ENCODE results near the gene TRIO.

Gene TRIO

DNA sequence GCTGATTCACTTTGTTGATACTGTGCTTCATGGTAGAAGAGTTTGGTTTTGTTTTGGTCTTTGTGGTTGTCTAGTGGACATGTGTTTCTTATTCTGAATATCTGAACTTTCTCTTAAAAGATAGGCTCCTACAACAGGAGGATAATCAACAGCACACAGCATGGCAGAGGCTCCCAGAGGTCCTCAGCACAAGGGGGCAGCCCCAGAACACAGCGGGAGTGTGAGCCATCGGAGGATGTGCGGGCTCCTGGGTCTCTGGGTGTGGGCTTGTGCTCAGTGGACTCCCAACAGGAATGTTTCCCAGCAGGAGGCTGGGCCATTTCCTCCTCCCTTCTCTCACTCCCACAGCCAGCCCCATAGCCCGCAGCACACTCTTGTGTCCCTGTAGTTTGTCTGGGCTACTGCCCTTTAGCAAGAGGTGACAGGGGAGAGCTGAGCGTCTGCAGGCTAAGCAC is 274.2 kb downstream of the TRIO start:
- TF ChIP-seq, protein P1, sequence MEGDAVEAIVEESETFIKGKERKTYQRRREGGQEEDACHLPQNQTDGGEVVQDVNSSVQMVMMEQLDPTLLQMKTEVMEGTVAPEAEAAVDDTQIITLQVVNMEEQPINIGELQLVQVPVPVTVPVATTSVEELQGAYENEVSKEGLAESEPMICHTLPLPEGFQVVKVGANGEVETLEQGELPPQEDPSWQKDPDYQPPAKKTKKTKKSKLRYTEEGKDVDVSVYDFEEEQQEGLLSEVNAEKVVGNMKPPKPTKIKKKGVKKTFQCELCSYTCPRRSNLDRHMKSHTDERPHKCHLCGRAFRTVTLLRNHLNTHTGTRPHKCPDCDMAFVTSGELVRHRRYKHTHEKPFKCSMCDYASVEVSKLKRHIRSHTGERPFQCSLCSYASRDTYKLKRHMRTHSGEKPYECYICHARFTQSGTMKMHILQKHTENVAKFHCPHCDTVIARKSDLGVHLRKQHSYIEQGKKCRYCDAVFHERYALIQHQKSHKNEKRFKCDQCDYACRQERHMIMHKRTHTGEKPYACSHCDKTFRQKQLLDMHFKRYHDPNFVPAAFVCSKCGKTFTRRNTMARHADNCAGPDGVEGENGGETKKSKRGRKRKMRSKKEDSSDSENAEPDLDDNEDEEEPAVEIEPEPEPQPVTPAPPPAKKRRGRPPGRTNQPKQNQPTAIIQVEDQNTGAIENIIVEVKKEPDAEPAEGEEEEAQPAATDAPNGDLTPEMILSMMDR (IDR thresholded peaks at IDR 0.05; ENCODE audit: control extremely low read depth, extremely low read depth, low read depth, missing control alignments) = no peak
- DNase-seq (ENCODE audit: extremely low spot score) = no peak
- ChIA-PET POLR2A (no interaction called here), CTCF (interaction anchor here (1.2 to 2.1 kb wide), 4 partner anchors 12 to 616 kb away, joined by 3 to 8 read pairs (median 4); no protein-coding TSS in a partner anchor)

DNA sequence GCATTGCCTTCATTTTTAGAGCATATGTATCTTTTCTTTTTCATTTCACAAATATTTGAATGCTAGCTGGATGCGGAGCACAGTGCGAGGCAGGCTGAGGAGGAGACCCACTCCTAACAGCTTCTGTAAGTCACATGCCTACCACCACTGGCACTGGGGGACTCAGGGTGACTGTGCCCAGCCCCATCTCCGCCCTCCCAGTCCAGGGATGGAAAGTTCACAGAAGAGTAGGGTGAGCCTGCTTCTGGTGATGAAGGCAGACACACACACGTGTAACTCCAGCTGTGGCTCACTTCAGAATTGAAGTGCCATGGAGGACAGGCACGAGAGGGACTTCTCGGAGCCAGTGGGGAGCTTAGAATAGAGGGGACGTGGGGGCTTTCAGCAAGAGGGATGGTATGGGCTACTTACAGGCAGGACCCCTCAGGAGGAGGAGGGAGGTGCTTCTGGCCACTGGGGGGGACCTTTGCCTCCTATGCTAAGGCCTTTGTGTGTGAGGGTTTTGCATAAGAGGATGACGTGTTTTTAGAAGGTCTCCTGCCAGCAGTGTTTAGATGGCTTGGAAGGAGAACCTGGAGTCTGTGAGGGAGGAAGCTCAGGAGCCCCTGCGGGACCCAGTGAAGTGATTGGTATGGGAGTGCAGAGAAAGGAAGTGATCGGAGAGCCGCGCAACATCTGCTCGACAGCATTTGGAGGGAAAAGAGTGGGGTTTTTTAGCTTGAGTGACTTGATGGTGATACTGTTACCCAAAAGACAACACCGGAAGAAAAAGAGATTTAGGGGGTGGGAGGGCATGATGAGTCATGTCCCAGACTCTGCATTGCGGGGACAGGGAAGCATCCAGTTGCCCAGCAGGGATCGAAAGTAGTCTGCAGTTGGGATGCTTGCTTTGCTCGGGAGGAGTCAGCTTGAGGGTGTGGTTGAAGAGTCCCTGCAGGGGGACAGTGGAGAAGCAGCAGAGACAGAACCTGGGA is 274.9 kb downstream of the TRIO start:
- ChIA-PET CTCF (interaction anchor here (0.8 to 2.1 kb wide), 5 partner anchors 11 to 616 kb away, joined by 3 to 8 read pairs (median 4); no protein-coding TSS in a partner anchor), POLR2A (no interaction called here)
- DNase-seq (ENCODE audit: extremely low spot score) = no peak
- TF ChIP-seq, protein P1 (IDR thresholded peaks at IDR 0.05; ENCODE audit: control extremely low read depth, extremely low read depth, low read depth, missing control alignments) = no peak

DNA sequence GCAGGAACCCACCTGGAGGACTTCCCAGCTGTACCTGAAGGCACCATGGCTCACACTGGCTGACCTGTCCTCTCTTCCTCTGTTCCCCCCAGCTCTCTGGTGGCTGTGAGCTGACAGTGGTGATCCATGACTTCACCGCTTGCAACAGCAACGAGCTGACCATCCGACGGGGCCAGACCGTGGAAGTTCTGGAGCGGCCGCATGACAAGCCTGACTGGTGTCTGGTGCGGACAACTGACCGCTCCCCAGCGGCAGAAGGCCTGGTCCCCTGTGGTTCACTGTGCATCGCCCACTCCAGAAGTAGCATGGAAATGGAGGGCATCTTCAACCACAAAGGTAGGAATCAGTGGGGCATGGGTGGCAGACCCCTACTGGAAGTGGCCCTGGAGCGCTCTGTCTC is 276.5 kb downstream of the TRIO start:
- ChIA-PET POLR2A (no interaction called here), CTCF (interaction anchor here (1.2 to 1.7 kb wide), 2 partner anchors 16 to 20 kb away, joined by 3 to 5 read pairs; no protein-coding TSS in a partner anchor)
- TF ChIP-seq, protein P1 (IDR thresholded peaks at IDR 0.05; ENCODE audit: control extremely low read depth, extremely low read depth, low read depth, missing control alignments) = no peak
- no peak for DNase-seq (ENCODE audit: extremely low spot score)

DNA sequence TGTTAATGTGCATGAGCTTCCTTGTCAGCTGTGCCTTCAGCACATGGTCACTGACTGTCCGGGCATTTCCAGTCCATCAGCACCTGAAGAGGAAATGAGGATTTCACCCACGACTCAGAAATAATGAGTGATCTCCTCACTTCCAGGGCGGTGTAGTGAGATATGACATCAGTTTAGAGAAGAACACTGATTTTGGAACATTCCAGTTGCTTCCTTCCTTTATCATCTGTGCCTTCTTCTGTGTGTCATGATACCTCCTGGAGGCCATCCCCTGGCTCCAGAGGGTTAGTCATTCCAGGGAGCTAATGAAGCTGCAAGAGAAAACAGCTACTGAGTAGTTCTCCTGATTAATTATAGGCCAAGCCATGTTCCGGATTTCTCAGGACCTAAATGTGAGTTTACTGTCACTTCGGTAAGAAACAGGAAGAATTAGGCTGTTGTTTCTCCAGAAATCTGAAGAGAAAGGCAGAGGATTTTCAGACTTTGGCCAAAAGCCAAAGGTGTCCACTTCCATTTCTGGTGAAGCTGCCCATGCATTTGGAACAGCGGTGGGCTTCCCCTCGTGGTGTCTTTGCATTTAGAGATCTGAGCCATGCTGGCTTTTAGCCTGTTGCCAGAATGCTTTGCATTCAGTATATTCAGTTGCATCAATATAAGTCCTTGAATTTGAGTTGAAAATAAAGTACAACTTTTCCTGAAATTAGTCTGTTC is 277.1 kb downstream of the TRIO start:
- TF ChIP-seq, protein P1 (IDR thresholded peaks at IDR 0.05; ENCODE audit: control extremely low read depth, extremely low read depth, low read depth, missing control alignments) = no peak
- DNase-seq (ENCODE audit: extremely low spot score) = no peak
- CTCF ChIA-PET = interaction anchor here (1.2 to 1.7 kb wide), 2 partner anchors 16 to 20 kb away, joined by 3 to 5 read pairs; no protein-coding TSS in a partner anchor
- POLR2A ChIA-PET = no interaction called here

DNA sequence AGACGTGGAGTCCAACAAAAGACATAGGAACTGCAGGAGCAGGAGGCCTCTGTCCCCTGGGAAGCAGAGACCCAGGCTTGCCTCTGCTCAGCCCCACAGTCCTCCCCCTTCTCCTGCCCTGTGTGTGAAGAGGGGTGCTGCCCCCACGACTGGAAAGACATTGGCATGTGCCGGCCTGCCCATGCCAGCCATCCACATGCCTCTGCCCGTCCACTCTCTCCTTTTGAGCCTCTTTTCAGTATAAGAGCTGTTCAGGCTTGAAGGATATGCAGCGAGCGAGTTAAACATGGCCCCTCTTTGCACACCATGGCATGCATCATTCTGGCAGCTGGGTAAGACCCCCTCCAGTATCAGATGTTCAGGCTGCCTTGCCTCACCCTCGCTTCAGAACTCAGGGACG is 278.7 kb downstream of the TRIO start:
- POLR2A ChIA-PET = interaction anchor here (0.6 kb wide), 1 partner anchor 16 kb away, joined by 3 read pairs; no protein-coding TSS in a partner anchor
- TF ChIP-seq, protein P1 (IDR thresholded peaks at IDR 0.05; ENCODE audit: control extremely low read depth, extremely low read depth, low read depth, missing control alignments) = no peak
- DNase-seq (ENCODE audit: extremely low spot score) = no peak
- CTCF ChIA-PET = interaction anchor here (0.7 to 1.3 kb wide), 4 partner anchors 13 to 70 kb away, joined by 3 to 4 read pairs (median 3); no protein-coding TSS in a partner anchor
